Right atrium auricular region (tissue), 2 donors: ENCODE measurements around the gene CSF1. TPM values are rescaled to one million over a fixed set of nuclear protein-coding genes. Genes with fewer than 3 reads are reported as not detected.
A peak's percentile ranks its signal among the peaks of the same experiment; 100 is the strongest.

Experiments
- DNase-seq: peaks from one replicate; pipeline ENCODE4 v3.0.0-alpha.2; 2019; ENCODE audit warnings: low spot score
- H3K27ac ChIP-seq, 2 donors: fragments of 200-600 bp; sonication (generic); 1 replicate in 1 of 2; 2 replicates in 1 of 2; pipeline ENCODE4 v1.5.1; 2016 to 2019
- H3K27me3 ChIP-seq, 2 donors: fragments of 200-600 bp; sonication (generic); one replicate each; pipeline versions ENCODE4 v1.5.1 to v1.6.0; 2017 to 2019
- H3K36me3 ChIP-seq: fragments of 200-600 bp; sonication (generic); one replicate; pipeline ENCODE4 v1.5.1; 2016
- H3K4me1 ChIP-seq, 2 donors: fragments of 200-600 bp; sonication (generic); one replicate each; pipeline versions ENCODE4 v1.5.1 to v1.6.0; 2017 to 2019
- H3K4me3 ChIP-seq, 2 donors: fragments of 200-600 bp; sonication (generic); 1 replicate in 1 of 2; 2 replicates in 1 of 2; pipeline ENCODE4 v1.5.1; 2017 to 2019; ENCODE audit warnings: mild to moderate bottlenecking in 1 of 2, moderate library complexity in 1 of 2
- H3K9me3 ChIP-seq, 2 donors: fragments of 200-600 bp; sonication (generic); one replicate each; pipeline ENCODE4 v1.5.1; 2019
- total RNA-seq, 2 donors: library from RNA; depleted of rRNA; stranded (reverse); fragments of >200 nt; gene quantifications; one replicate each; pipeline ENCODE4 v1.1.0, GENCODE V29; 2016
- TF ChIP-seq, protein P1 (sequence below), 2 donors: fragments of 200-600 bp; sonication (generic); IDR thresholded peaks; one replicate each; pipeline ENCODE4 v1.5.1; 2019; ENCODE audit warnings: antibody characterized with exemption in 2 of 2

Gene CSF1
- total RNA-seq, 2 donors from 2014 or later, result 31.4 to 48.4 TPM

GRCh38 chr1:109881906-109882287, 28.8 kb upstream of the CSF1 start:
- TF ChIP-seq, protein P1, sequence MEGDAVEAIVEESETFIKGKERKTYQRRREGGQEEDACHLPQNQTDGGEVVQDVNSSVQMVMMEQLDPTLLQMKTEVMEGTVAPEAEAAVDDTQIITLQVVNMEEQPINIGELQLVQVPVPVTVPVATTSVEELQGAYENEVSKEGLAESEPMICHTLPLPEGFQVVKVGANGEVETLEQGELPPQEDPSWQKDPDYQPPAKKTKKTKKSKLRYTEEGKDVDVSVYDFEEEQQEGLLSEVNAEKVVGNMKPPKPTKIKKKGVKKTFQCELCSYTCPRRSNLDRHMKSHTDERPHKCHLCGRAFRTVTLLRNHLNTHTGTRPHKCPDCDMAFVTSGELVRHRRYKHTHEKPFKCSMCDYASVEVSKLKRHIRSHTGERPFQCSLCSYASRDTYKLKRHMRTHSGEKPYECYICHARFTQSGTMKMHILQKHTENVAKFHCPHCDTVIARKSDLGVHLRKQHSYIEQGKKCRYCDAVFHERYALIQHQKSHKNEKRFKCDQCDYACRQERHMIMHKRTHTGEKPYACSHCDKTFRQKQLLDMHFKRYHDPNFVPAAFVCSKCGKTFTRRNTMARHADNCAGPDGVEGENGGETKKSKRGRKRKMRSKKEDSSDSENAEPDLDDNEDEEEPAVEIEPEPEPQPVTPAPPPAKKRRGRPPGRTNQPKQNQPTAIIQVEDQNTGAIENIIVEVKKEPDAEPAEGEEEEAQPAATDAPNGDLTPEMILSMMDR (IDR thresholded peaks at IDR 0.05), result no peak
- Histone ChIP-seq H3K4me1 (peaks cover 0 to 43% of the 10 kb centered on the region in 2 donors), H3K9me3 (no peaks in the 10 kb centered on the region), H3K4me3 (no peak overlapping the region), H3K36me3 (no peaks in the 10 kb centered on the region), H3K27me3 (no peaks in the 10 kb centered on the region), H3K27ac (no peak overlapping the region)
- DNase-seq, result no peak

- Histone ChIP-seq H3K9me3 (no peaks in the 10 kb centered on the region), H3K4me1 (peaks cover 0 to 37% of the 10 kb centered on the region in 2 donors), H3K27ac (peak overlapping the region; percentile 2 to 57), H3K36me3 (no peaks in the 10 kb centered on the region), H3K4me3 (no peak overlapping the region), H3K27me3 (no peaks in the 10 kb centered on the region)
- no peak for DNase-seq
- TF ChIP-seq, protein P1 (IDR thresholded peaks at IDR 0.05), result no peak
These were observed 28.1 kb upstream of the CSF1 start for GRCh38 chr1:109882288-109883245.

DNA sequence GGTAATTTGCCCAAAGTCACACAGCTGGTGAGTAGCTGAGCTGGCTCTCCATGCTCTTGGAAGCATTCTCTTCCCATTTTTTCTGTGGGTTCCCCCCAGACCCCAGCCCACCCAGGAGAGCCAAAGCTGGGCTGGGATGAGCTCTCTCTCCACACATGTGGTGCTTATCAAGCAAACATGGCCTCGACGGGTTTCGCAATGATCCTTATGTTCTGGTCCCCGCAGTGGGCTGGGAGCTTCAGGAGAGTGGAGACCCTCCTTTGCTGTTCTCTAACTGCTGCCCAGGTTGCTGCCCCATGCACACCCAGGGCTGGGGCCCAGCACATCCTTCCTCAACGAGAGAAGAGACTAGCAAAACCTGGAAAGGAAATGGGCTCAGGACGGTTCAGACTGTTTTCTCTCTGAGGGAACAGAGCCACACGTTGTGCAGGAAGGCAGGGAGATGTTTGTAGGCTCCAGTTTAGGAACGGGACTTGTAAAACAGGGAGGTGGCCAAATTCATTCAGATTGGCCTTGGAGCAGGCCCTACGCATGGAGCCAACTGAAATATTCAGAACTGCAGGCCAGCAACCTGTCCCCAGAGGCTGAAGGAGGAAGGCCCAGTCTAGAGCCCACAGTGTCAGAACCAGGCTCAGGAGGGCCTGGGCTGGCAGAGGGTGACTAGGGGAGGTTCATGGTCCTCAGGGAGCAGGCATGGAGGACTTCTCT, 27.2 kb upstream of the CSF1 start:
- no peak overlapping the region for H3K4me3 ChIP-seq
- TF ChIP-seq, protein P1 (IDR thresholded peaks at IDR 0.05), result no peak
- no peaks in the 10 kb centered on the region for H3K36me3 ChIP-seq
- no peaks in the 10 kb centered on the region for H3K9me3 ChIP-seq
- no peaks in the 10 kb centered on the region for H3K27me3 ChIP-seq
- peak; percentile 74 for DNase-seq
- H3K27ac ChIP-seq, result peak overlapping the region; percentile 2 to 57
- H3K4me1 ChIP-seq, result peaks cover 0 to 33% of the 10 kb centered on the region in 2 donors

DNA sequence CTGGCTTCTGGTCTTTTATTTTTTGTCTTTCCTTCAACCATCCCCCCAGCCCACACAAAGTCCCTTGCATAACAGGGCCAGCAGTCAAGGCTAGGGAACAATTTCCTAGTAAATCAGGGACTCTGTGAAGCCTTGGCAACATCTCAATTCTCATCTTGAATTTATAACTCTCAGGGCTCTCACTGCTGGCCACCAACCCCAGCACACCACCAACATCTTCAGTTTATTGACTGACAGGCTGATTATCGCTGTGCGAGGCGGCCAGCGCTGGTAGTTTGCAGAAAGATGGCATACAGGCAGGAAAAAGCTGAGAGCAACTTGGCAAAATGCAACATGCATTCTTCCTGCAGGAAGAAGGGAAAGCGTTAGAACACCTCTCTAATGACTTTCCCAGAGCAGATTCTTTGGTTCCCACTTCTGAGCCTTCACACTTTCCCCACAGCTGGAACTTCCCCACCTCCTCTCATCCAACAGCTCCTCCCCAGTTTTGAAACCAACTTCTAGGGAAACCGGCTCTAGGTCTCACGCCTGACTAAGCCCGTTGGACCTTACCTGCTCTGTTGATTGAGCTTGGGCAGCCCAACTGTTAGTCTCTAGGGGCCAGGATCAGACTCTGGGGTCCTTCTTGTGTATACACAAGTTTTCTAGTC, 26.3 kb upstream of the CSF1 start:
- TF ChIP-seq, protein P1 (IDR thresholded peaks at IDR 0.05), result no peak
- no peak overlapping the region for H3K27ac ChIP-seq
- no peaks in the 10 kb centered on the region for H3K27me3 ChIP-seq
- H3K4me3 ChIP-seq, result no peak overlapping the region
- no peaks in the 10 kb centered on the region for H3K36me3 ChIP-seq
- DNase-seq, result no peak
- H3K9me3 ChIP-seq, result no peaks in the 10 kb centered on the region
- H3K4me1 ChIP-seq, result peaks cover 0 to 31% of the 10 kb centered on the region in 2 donors

GRCh38 chr1:109885589-109885988, 25.1 kb upstream of the CSF1 start:
- Histone ChIP-seq H3K36me3 (no peaks in the 10 kb centered on the region), H3K4me3 (no peak overlapping the region), H3K27me3 (no peaks in the 10 kb centered on the region), H3K9me3 (no peaks in the 10 kb centered on the region), H3K27ac (no peak overlapping the region), H3K4me1 (peaks cover 0 to 35% of the 10 kb centered on the region in 2 donors)
- no peak for DNase-seq
- TF ChIP-seq, protein P1 (IDR thresholded peaks at IDR 0.05), result no peak
